H1 (cell line): ENCODE results near the gene AGRN. TPM values are rescaled to one million over a fixed set of nuclear protein-coding genes. Genes with fewer than 3 reads are reported as not detected.

Experiments used
- ASH2L ChIP-seq: fragments of 200-600, 300-600 bp; sonication (generic); IDR thresholded peaks from one replicate; pipeline ENCODE4 v1.7.1; 2017; ENCODE audit warnings: low read length
- CEBPB ChIP-seq: IDR thresholded peaks from 2 replicates; pipeline ENCODE4 v1.6.1; 2012; ENCODE audit warnings: low read depth, low read length
- EGR1 ChIP-seq: IDR thresholded peaks from 2 replicates; pipeline ENCODE4 v1.6.1; 2011; ENCODE audit warnings: low read depth, low read length, borderline replicate concordance
- EP300 ChIP-seq, 2 experiments: IDR thresholded peaks; 1 replicate in 1 of 2; 2 replicates in 1 of 2; pipeline ENCODE4 v1.6.1; 2011 to 2012; ENCODE audit warnings: low read depth in 2 of 2, low read length in 2 of 2, mild to moderate bottlenecking in 2 of 2, borderline replicate concordance in 1 of 2, inconsistent platforms in 1 of 2, moderate library complexity in 1 of 2
- HDAC2 ChIP-seq, 2 experiments: fragments of 300-600 bp in 1 of 2; sonication (generic) in 1 of 2; IDR thresholded peaks; 2 replicates each; pipeline ENCODE4 v1.6.1; 2011 to 2012; ENCODE audit warnings: low read depth in 2 of 2, low read length in 2 of 2, mild to moderate bottlenecking in 2 of 2, moderate library complexity in 2 of 2, borderline replicate concordance in 1 of 2, inconsistent platforms in 1 of 2
- KDM4A ChIP-seq: IDR thresholded peaks from one replicate; pipeline ENCODE4 v1.7.1; 2012; ENCODE audit warnings: low read depth, mild to moderate bottlenecking, moderate library complexity, low read length, inconsistent platforms; ENCODE audit not compliant: severe bottlenecking
- NANOG ChIP-seq: IDR thresholded peaks from 2 replicates; pipeline ENCODE4 v1.6.1; 2011; ENCODE audit warnings: low read length, low read depth, mild to moderate bottlenecking, inconsistent platforms; ENCODE audit not compliant: insufficient read depth, poor library complexity, severe bottlenecking
- POLR2AphosphoS5 ChIP-seq: IDR thresholded peaks from 2 replicates; pipeline ENCODE4 v1.6.1; 2011; ENCODE audit warnings: low read depth, low read length
- SIN3A ChIP-seq, 2 experiments: IDR thresholded peaks in 1 of 2; conservative IDR thresholded peaks in 1 of 2; 2 replicates each; pipeline ENCODE4 v1.6.1; 2011 to 2012; ENCODE audit warnings: low read length in 2 of 2, improper control_type of control experiment in 1 of 2, low read depth in 1 of 2, mild to moderate bottlenecking in 1 of 2
- SIX5 ChIP-seq: IDR thresholded peaks from 2 replicates; pipeline ENCODE4 v1.6.1; 2011; ENCODE audit warnings: mild to moderate bottlenecking, low read depth, low read length
- SP2 ChIP-seq: IDR thresholded peaks from 2 replicates; pipeline ENCODE4 v1.6.1; 2012; ENCODE audit warnings: mild to moderate bottlenecking, low read length, inconsistent platforms
- SUZ12 ChIP-seq: fragments of 200-600 bp; sonication (generic); IDR thresholded peaks from 2 replicates; pipeline ENCODE4 v1.6.1; 2012; ENCODE audit warnings: mild to moderate bottlenecking, inconsistent platforms, low read length, moderate library complexity, mixed read lengths
- TAF1 ChIP-seq: IDR thresholded peaks from 2 replicates; pipeline ENCODE4 v1.6.1; 2011; ENCODE audit warnings: mild to moderate bottlenecking, low read depth, low read length
- polyA plus RNA-seq, 7 experiments: library from polyadenylated mRNA; depleted of rRNA in 3 of 7; stranded (reverse) in 5 of 7; unstranded in 2 of 7; fragments of >200 nt in 5 of 7; fragments of 200-250 nt in 2 of 7; gene quantifications; 1 replicate in 5 of 7; 2 replicates in 1 of 7; 4 replicates in 1 of 7; pipeline versions ENCODE4 v1.2.1 to v1.2.3, GENCODE V29; 2011 to 2013; ENCODE audit warnings: missing spikeins in 2 of 7, mixed read lengths in 2 of 7
- total RNA-seq: library from RNA; stranded (reverse); fragmentation: NEBNext Ultra II Directional; extraction: Animal tissue kit (Norgen Biotek cat#: 25700); gene quantifications from 2 replicates; pipeline ENCODE4 v1.2.1, GENCODE V29; 2021
- TF ChIP-seq, protein P1 (sequence below): IDR thresholded peaks from 2 replicates; pipeline ENCODE4 v1.6.1; 2012; ENCODE audit warnings: inconsistent platforms
- TF ChIP-seq, protein P2 (sequence below), 3 experiments: IDR thresholded peaks; 1 replicate in 2 of 3; 2 replicates in 1 of 3; pipeline versions ENCODE4 v1.5.1 to v1.6.1; 2011; ENCODE audit warnings: low read length in 3 of 3, mild to moderate bottlenecking in 3 of 3, inconsistent platforms in 2 of 3, low read depth in 1 of 3, moderate library complexity in 1 of 3; ENCODE audit not compliant: insufficient read depth in 1 of 3; ENCODE audit errors: control extremely low read depth in 1 of 3
- TF ChIP-seq, protein P3 (sequence below): IDR thresholded peaks from 2 replicates; pipeline ENCODE4 v1.6.1; 2012; ENCODE audit warnings: inconsistent platforms
- TF ChIP-seq, protein P4 (sequence below): IDR thresholded peaks from 2 replicates; pipeline ENCODE4 v1.6.1; 2011; ENCODE audit warnings: low read depth, mild to moderate bottlenecking, low read length; ENCODE audit not compliant: insufficient read depth
- TF ChIP-seq, protein P5 (sequence below): IDR thresholded peaks from 2 replicates; pipeline ENCODE4 v1.6.1; 2011; ENCODE audit warnings: low read length, improper control_type of control experiment

Gene AGRN
- total and polyA plus RNA-seq, 2 of the 8 experiments (the other 6 are each of a cell fraction or from before 2014, with no cell fraction given): 52.3 to 155 TPM

DNA sequence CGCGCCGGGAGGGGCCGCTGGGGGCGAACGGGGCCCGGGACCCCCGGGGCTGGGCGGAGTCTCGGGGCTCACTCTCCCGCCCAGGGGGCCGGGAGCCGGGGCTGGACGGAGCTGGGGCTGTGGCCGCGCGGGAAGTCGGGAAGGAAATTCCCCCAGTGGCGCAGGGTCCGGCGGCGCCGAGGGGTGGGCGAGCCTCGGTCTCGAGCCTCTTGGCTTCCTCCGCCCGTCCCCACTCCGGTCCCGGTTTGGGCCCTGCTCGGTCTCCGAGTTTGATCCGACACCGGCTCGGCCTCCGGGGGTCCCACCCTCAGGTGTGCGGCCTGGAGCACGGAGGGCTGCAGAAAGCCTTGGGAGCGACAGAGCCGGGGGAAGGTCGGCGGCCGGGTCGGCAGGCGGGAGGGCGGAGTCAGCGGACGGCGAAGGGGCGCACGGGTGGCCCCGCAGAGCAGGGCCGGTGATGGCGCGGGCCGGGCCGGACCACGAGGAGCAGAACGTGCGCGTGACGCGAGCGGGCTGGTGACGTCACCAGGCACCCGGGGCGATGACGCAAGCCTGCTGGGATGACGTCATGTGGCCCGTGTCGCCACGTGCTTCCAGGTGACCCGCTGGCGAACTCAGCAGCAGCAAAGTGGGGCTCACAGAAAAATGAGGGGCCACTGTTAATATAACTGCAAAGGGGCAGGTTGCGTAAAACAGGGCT lies 19.4 kb upstream of the AGRN start (continued):
- TF ChIP-seq, protein P1, sequence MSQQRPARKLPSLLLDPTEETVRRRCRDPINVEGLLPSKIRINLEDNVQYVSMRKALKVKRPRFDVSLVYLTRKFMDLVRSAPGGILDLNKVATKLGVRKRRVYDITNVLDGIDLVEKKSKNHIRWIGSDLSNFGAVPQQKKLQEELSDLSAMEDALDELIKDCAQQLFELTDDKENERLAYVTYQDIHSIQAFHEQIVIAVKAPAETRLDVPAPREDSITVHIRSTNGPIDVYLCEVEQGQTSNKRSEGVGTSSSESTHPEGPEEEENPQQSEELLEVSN: peak; percentile 82
- TF ChIP-seq SUZ12 (no peak), HDAC2 (IDR thresholded peaks at IDR 0.05; ENCODE audit: borderline replicate concordance in 1 of 2, low read depth in 2 of 2, low read length in 2 of 2) (0 out of 4 replicates have a peak, but pooled peaks of 1 of the 2 experiments have one; percentile 16), CEBPB (peak; percentile 83), NANOG (no peak), ASH2L (peak; percentile 29), KDM4A (peak; percentile 79), SIX5 (no peak), POLR2AphosphoS5 (peak; percentile 69), SIN3A (conservative IDR thresholded peaks at IDR 0.05 in 1 of 2, IDR thresholded peaks at IDR 0.05 in 1 of 2; ENCODE audit: low read depth in 1 of 2, low read length in 2 of 2) (no peak), SP2 (no peak), EP300 (IDR thresholded peaks at IDR 0.05; ENCODE audit: borderline replicate concordance in 1 of 2, low read depth in 2 of 2, low read length in 2 of 2) (peak in 1 of 2 experiments; percentile 3; a peak in 1 of 3 replicates), EGR1 (no peak), TAF1 (0 out of 2 replicates have a peak, but pooled peaks have one; percentile 38)
- TF ChIP-seq, protein P2, sequence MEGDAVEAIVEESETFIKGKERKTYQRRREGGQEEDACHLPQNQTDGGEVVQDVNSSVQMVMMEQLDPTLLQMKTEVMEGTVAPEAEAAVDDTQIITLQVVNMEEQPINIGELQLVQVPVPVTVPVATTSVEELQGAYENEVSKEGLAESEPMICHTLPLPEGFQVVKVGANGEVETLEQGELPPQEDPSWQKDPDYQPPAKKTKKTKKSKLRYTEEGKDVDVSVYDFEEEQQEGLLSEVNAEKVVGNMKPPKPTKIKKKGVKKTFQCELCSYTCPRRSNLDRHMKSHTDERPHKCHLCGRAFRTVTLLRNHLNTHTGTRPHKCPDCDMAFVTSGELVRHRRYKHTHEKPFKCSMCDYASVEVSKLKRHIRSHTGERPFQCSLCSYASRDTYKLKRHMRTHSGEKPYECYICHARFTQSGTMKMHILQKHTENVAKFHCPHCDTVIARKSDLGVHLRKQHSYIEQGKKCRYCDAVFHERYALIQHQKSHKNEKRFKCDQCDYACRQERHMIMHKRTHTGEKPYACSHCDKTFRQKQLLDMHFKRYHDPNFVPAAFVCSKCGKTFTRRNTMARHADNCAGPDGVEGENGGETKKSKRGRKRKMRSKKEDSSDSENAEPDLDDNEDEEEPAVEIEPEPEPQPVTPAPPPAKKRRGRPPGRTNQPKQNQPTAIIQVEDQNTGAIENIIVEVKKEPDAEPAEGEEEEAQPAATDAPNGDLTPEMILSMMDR (IDR thresholded peaks at IDR 0.05; ENCODE audit: control extremely low read depth in 1 of 3, insufficient read depth in 1 of 3, low read depth in 1 of 3, low read length in 3 of 3): no peak; a peak in 1 of 4 replicates
- TF ChIP-seq, protein P3, sequence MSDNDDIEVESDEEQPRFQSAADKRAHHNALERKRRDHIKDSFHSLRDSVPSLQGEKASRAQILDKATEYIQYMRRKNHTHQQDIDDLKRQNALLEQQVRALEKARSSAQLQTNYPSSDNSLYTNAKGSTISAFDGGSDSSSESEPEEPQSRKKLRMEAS: peak; percentile 99
- TF ChIP-seq, protein P4, sequence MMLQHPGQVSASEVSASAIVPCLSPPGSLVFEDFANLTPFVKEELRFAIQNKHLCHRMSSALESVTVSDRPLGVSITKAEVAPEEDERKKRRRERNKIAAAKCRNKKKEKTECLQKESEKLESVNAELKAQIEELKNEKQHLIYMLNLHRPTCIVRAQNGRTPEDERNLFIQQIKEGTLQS: peak; percentile 67
- TF ChIP-seq, protein P5, sequence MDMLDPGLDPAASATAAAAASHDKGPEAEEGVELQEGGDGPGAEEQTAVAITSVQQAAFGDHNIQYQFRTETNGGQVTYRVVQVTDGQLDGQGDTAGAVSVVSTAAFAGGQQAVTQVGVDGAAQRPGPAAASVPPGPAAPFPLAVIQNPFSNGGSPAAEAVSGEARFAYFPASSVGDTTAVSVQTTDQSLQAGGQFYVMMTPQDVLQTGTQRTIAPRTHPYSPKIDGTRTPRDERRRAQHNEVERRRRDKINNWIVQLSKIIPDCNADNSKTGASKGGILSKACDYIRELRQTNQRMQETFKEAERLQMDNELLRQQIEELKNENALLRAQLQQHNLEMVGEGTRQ: no peak
